HG03039 (cell line): Measurements from ENCODE around the gene ZFYVE9.
"Not testable (repeated sequence)": the region's sequence is repeated elsewhere in the genome, so short reads cannot be mapped to it uniquely, and the experiment has no call there.

Source experiments
- ATAC-seq: cut with Tn5 transposase; IDR thresholded peaks from one replicate; pipeline ENCODE4 v1.9.1; 2021; ENCODE audit warnings: mild to moderate bottlenecking, moderate library complexity; ENCODE audit not compliant: unreplicated experiment

ZFYVE9 gene

DNA sequence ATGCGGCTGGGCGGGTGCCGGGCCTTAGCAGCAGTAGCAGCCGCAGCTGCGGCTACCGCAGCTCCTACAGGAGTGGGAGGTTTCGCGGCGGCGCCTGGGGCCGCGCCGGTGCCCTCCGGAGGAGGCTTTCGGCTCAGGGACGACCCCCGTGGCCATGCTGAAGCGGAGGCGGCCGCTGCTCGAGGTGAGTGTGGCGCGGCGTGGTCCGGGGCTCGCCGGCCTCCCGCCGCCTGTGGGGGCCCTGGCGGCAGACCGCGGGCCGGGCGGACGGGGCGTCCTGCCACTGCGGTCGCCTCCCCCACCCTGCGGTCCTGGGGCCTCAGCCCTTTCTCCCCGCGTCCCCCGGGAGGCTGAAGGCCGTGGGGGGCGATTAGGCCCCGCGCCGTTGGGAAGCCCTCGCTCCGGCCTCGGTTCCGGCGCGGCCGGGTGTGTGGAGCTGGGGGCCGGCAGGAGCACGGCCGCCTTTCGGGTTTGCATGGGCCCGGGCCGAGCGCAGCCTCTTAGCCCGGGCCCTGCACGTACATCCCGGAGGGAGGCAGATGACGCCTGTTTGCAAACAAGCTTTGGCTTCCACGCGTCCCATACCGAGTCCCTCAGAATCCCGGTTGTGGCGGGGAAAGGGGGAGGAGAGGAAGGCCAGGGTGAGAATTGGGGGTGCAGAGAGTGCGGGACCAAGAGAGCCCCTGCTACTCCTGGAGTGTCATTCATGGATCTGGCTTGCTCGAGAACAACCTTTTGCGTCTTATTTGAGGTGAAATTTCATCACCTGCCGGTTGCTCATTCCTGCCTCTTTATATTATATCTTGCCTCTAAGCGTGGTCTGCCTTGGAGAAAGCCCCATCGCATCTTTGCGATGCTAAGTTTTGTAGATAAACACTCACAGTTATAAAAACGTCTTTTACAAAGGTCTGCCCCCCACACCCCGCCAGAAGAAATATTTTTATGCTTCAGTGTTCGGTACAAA is 613 bp downstream of the ZFYVE9 start:
- peak; percentile 38 for ATAC-seq

DNA sequence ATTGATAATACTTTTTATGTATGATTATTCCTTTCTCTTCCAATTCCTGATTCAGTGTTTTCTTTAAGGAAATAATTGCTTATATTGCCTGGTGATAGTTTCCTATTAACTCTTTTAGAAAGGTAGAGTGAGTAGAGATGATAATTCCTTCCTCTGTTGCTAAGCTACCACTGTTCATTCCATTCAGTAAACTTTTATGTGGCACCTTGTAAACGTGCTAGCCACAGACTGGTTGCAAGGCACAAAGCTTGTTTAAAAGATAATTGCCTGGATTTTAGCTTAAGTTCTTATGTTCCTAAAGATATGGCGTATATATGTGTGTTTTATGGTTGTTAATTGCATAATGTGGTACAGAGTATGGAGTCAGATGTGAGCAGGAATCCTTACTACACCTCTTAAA is 3.2 kb downstream of the ZFYVE9 start:
- no peak for ATAC-seq

DNA sequence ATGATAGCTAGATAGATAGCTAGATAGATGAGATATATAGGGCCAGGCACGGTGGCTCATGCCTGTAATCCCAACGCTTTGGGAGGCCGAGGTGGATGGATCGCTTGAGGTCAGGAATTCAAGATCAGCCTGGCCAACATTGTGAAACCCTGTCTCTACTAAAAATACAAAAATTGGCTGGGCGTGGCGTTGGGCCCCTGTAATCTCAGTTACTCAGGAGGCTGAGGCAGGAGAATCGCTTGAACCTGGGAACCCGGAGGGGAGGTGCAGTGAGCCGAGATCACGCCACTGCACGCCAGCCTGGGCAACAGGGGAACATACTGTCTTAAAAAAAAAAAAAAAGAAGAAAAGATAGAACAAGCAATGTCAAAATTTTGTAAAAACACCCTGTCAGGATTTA is 8.6 kb downstream of the ZFYVE9 start:
- not testable (repeated sequence) for ATAC-seq

- no peak for ATAC-seq
These were observed 9.1 kb downstream of the ZFYVE9 start for GRCh38 chr1:52150946-52151345.

DNA sequence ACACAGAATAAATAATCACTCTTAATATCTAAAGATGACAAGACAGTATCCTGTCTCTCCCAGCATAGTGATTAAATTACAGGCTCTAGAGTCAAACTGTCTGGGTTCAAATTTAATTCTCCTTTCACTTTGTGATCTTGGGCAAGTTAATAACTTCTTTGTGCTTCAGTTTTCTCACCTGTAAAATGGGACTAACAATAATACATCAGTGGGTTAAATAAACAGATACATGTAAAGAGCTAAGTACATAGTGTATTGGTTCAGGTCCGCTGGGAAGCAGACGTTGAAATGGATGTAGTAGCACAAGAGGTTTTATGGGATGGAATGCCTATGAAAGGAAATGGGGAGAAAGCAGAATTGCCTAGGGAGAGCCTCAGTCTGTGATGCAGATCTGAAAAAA is 10.7 kb downstream of the ZFYVE9 start:
- ATAC-seq, result no peak

GRCh38 chr1:52153010-52153409 is 11.1 kb downstream of the ZFYVE9 start:
- ATAC-seq, result no peak

GRCh38 chr1:52153898-52154297 is 12.0 kb downstream of the ZFYVE9 start:
- no peak for ATAC-seq

DNA sequence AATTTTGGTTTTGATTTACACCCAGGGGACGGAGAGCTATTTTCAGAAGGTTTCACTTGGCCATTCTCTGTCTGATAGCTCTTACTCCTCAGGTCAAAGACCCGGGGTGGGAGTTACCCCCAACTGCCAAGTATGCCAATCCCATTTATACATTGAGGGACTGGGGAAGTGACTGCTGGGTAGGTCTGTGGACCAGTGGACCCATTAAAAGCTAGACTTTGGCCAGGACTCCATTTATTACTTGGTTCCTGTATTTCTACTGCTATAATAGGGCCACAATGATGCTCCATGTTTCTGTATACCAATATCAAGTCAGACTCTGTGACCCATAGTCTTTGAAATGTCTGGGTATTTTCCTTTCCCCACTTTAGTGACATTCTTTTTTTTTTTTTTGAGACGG is 14.6 kb downstream of the ZFYVE9 start:
- ATAC-seq, result no peak

- ATAC-seq, result no peak
These were observed 15.7 kb downstream of the ZFYVE9 start for GRCh38 chr1:52157582-52157981.

DNA sequence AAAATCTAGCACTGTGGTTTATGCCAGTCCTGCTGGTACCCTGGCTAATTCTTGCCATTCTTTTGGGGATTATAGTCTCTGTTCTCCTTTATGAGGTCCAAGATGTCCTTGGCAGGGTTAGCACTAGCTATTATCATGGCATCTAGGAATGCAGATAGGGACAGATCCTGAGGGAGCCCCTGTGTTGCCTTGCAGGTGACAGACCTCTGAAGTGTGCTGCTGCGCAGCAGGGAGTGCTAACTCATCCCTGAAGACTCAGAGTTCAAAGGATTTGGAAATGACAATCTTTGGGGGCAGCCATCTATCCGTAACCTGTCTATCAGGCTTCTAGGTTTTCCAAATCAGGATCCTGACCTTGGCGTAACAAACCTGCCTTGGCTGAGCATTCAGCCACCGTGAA is 16.3 kb downstream of the ZFYVE9 start:
- no peak for ATAC-seq

GRCh38 chr1:52159033-52159789 is 17.3 kb downstream of the ZFYVE9 start:
- no peak for ATAC-seq

DNA sequence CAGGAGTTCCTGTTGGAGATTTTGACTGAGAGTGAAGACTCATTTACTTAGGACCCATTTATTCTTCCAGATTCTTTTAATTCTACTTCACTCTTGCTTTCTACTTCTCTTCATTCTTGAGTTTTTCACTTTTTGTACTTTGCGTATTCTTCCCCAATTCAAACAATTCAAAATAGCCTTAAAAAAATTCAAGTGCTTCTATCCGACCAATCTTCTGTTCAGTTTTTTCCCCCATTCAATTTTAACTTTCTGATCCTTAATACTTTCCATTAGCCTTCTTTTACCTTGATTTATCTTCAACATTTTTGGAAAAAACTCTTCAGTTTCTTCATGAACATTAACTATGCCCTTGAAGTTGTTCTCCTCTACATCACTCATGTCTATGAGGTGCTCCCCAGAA is 21.1 kb downstream of the ZFYVE9 start:
- no peak for ATAC-seq

- no peak for ATAC-seq
These were observed 22.7 kb downstream of the ZFYVE9 start for GRCh38 chr1:52164604-52165003.

DNA sequence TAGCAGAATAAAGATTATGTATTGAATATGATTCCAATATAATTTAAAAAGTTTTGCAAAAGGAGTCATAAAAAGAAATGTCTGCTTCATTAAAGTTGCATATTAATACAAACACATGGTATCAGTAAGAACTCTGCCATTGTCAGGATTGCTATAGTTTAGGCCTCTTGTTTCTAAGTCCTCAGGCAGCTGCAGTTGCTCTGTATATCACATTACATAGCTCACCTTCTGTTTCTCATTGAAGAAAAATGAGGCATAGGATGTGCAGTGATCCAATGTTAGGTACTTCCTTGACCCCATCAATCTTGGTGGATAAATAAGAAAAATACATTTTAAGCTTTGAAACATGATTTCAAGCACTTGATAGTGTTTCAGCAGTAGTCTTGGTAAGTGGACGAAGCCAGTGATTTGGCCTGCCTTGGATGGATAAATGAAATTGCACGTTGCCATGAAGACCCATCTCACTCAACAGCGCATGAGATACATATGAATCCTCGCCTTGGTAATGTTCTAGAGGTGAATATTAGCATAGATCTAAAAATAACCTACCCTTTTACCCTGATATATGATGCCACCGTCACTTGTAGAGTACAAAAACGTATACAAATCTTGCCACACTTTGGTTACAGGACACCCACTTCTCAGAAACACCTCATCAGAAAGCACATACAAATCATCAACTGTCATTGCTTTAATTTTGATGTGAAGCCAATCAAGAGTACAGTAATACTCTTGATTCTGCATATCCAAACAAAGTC is 25.3 kb downstream of the ZFYVE9 start:
- no peak for ATAC-seq

GRCh38 chr1:52168373-52169080 is 26.6 kb downstream of the ZFYVE9 start:
- ATAC-seq, result no peak

DNA sequence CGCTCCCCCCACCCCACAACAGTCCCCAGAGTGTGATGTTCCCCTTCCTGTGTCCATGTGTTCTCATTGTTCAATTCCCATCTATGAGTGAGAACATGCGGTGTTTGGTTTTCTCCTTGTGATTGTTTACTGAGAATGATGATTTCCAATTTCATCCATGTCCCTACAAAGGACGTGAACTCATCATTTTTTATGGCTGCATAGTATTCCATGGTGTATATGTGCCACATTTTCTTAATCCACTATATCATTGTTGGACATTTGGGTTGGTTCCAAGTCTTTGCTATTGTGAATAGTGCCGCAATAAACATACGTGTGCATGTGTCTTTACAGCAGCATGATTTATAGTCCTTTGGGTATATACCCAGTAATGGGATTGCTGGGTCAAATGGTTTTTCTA is 29.3 kb downstream of the ZFYVE9 start:
- ATAC-seq, result not testable (repeated sequence)

GRCh38 chr1:52179073-52179472 is 37.2 kb downstream of the ZFYVE9 start:
- ATAC-seq, result no peak

- no peak for ATAC-seq
These were observed 38.3 kb downstream of the ZFYVE9 start for GRCh38 chr1:52180176-52180575.

DNA sequence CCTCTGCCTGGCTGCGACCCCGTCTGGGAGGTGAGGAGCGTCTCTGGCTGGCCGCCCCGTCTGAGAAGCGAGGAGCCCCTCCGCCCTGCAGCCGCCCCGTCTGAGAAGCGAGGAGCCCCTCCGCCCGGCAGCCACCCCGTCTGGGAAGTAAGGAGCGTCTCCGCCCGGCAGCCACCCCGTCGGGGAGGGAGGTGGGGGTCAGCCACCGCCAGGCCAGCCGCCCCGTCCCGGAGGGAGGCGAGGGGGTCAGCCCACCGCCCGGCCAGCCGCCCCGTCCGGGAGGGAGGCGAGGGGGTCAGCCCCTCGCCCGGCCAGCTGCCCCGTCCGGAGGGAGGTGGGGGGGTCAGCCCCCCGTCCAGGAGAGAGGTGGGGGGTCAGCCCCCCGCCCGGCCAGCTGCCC is 39.9 kb downstream of the ZFYVE9 start:
- ATAC-seq, result not testable (repeated sequence)

GRCh38 chr1:52182328-52182727 is 40.4 kb downstream of the ZFYVE9 start:
- not testable (repeated sequence) for ATAC-seq
